ENCODE measurements around the gene HOXC10. TPM values are rescaled to one million over a fixed set of nuclear protein-coding genes. Genes with fewer than 3 reads are reported as not detected.

HOXC10 gene
- total RNA-seq, 1 experiment from 2014 or later, result 3.8 TPM

DNA sequence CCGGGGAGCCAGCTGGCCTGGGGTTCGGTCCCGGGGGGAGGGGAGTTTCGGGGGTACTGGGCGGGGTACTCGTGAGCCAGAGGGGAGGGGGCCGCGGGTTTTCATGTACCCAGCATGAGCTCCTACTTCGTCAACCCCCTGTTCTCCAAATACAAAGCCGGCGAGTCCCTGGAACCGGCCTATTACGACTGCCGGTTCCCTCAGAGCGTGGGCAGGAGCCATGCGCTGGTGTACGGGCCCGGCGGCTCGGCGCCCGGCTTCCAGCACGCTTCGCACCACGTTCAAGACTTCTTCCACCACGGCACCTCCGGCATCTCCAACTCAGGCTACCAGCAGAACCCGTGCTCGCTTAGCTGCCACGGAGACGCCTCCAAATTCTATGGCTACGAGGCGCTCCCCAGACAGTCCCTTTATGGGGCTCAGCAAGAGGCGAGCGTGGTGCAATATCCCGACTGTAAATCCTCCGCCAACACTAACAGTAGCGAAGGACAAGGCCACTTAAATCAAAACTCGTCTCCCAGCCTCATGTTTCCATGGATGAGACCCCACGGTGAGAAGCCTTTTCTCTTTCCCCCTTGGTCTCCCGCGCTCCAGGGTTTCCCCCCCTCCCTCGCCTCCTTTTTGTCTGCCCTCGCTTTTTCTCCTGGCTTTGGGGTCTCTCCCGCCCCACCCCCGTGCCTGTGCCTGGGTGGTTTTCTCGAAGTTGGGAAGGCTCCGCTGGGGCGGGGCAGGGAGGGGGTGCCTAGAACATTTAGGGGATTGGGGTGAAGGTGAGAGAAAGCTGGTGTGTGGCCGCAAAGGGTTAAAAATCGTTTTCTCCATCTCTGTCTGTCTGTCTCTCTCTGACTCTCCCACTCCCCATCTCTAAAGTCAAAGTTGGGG is 24.5 kb downstream of the HOXC10 start:
- H3K4me1 ChIP-seq (ENCODE audit: control insufficient read depth in 1 of 2, insufficient read depth in 2 of 2, low read length in 2 of 2), result peaks cover 0 to 12% of the 10 kb centered on the region in 2 experiments; a peak in 2 of 4 replicates
- no peak overlapping the region for H3K4me3 ChIP-seq (replicated peaks in 1 of 2; ENCODE audit: low read depth in 1 of 2, low read length in 2 of 2)
- TF ChIP-seq SRF (IDR thresholded peaks at IDR 0.05; ENCODE audit: low read depth) (no peak), CBX3 (IDR thresholded peaks at IDR 0.05; ENCODE audit: low read depth) (no peak), ATF3 (IDR thresholded peaks at IDR 0.05) (no peak), ZBTB33 (IDR thresholded peaks at IDR 0.05; ENCODE audit: extremely low read depth, insufficient replicate concordance, low read length) (no peak), RAD21 (IDR thresholded peaks at IDR 0.05; ENCODE audit: low read depth) (no peak), FOSL1 (IDR thresholded peaks at IDR 0.05; ENCODE audit: low read depth) (no peak), CEBPB (IDR thresholded peaks at IDR 0.05; ENCODE audit: low read depth) (no peak), TCF7L2 (IDR thresholded peaks at IDR 0.05; ENCODE audit: borderline replicate concordance, extremely low read depth, insufficient read depth, insufficient read length) (no peak), SIN3A (IDR thresholded peaks at IDR 0.05; ENCODE audit: low read depth) (no peak), EZH2phosphoT487 (IDR thresholded peaks at IDR 0.05; ENCODE audit: borderline replicate concordance) (no peak), ELF1 (IDR thresholded peaks at IDR 0.05; ENCODE audit: borderline replicate concordance, low read depth) (no peak), POLR2A (IDR thresholded peaks at IDR 0.05; ENCODE audit: borderline replicate concordance, extremely low read depth, insufficient read depth, insufficient read length) (no peak), ZFX (IDR thresholded peaks at IDR 0.05) (no peak), MAX (IDR thresholded peaks at IDR 0.05) (no peak), SP1 (IDR thresholded peaks at IDR 0.05; ENCODE audit: low read depth) (no peak), JUND (IDR thresholded peaks at IDR 0.05) (no peak), EGR1 (IDR thresholded peaks at IDR 0.05; ENCODE audit: low read depth) (no peak), YY1 (IDR thresholded peaks at IDR 0.05; ENCODE audit: extremely low read depth, insufficient replicate concordance, low read depth, low read length) (no peak), ZNF274 (IDR thresholded peaks at IDR 0.05; ENCODE audit: low read depth, low read length) (no peak)
- TF ChIP-seq, protein P1, sequence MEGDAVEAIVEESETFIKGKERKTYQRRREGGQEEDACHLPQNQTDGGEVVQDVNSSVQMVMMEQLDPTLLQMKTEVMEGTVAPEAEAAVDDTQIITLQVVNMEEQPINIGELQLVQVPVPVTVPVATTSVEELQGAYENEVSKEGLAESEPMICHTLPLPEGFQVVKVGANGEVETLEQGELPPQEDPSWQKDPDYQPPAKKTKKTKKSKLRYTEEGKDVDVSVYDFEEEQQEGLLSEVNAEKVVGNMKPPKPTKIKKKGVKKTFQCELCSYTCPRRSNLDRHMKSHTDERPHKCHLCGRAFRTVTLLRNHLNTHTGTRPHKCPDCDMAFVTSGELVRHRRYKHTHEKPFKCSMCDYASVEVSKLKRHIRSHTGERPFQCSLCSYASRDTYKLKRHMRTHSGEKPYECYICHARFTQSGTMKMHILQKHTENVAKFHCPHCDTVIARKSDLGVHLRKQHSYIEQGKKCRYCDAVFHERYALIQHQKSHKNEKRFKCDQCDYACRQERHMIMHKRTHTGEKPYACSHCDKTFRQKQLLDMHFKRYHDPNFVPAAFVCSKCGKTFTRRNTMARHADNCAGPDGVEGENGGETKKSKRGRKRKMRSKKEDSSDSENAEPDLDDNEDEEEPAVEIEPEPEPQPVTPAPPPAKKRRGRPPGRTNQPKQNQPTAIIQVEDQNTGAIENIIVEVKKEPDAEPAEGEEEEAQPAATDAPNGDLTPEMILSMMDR (IDR thresholded peaks at IDR 0.05 in 2 of 3, conservative IDR thresholded peaks at IDR 0.05 in 1 of 3; ENCODE audit: borderline replicate concordance in 1 of 3, insufficient read depth in 1 of 3, low read depth in 2 of 3, low read length in 2 of 3), result no peak
- ATAC-seq, result no peak
- intact Hi-C loops (cut with micrococcal nuclease), result no loop called here
- H3K9ac ChIP-seq (ENCODE audit: low read length), result no peak overlapping the region
- no peak overlapping the region for H3K27ac ChIP-seq (ENCODE audit: low read depth, low read length)
- H3K4me2 ChIP-seq (ENCODE audit: low read length), result no peak overlapping the region
- ChIA-PET RAD21 (ENCODE audit: low non-redundant PET in 1 of 2, low total read pairs in 2 of 2, uncharacterized antibody in 2 of 2, unreplicated experiment in 2 of 2) (no interaction called here), POLR2A (interaction anchor here (1.9 kb wide), 1 partner anchor 8 kb away, joined by 4 read pairs; no protein-coding TSS in a partner anchor), CTCF (interaction anchor here (0.6 to 1.5 kb wide), 3 partner anchors 23 to 197 kb away, joined by 3 to 6 read pairs (median 5); partner anchors contain the start of gene HOXC5)
- no peaks in the 10 kb centered on the region for H4K20me1 ChIP-seq (ENCODE audit: insufficient read depth)
- DNase-seq (ENCODE audit: low read depth, low spot score), result no peak
- H3K9me3 ChIP-seq (ENCODE audit: control insufficient read depth in 1 of 2, insufficient read depth in 1 of 2, low read depth in 1 of 2, low read length in 2 of 2), result no peaks in the 10 kb centered on the region
- no TSS peak for BruUV-seq (replicated peaks)
- H3K36me3 ChIP-seq (ENCODE audit: control insufficient read depth in 1 of 2, insufficient read depth in 2 of 2, low read length in 2 of 2), result no peaks in the 10 kb centered on the region
- no peak overlapping the region for H2AFZ ChIP-seq (ENCODE audit: low read depth, low read length, poor library complexity, severe bottlenecking)
- H3K27me3 ChIP-seq (ENCODE audit: insufficient read depth, low read length), result no peaks in the 10 kb centered on the region
- H3K9me2 ChIP-seq (ENCODE audit: insufficient read depth), result no peaks in the 10 kb centered on the region
- 0 out of 2 replicates have a peak, but pooled peaks cover 3% of the 10 kb centered on the region for H3K79me2 ChIP-seq (ENCODE audit: insufficient read depth, low read length)
